ENCODE results near the gene FAM13B.

DNA sequence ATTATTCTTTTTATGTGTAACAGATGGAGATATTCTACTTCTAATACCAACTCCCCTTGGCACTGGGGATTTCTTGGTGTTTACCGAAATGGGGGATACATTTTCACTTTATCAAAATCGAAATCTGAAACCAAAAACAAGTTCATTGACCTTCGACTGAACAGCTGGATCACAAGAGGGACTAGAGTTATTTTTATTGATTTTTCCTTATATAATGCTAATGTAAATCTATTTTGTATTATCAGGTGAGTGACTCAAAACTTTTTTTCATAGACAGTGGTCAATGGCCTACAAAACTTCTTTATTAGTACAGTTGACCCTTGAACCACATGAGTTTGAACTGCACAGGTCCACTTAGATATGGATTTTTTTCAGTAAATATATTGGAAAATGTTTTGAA is 133.4 kb downstream of the FAM13B start:
- TF ChIP-seq POLR2AphosphoS5 (IDR thresholded peaks at IDR 0.05; ENCODE audit: low read depth, low read length) = no peak
- TF ChIP-seq TAF1 (IDR thresholded peaks at IDR 0.05; ENCODE audit: borderline replicate concordance, low read depth, low read length) = no peak
- TF ChIP-seq POLR2A (IDR thresholded peaks at IDR 0.05; ENCODE audit: low read depth, low read length) = no peak
